B cell (primary cell): ENCODE data around the gene ERC2. TPM values are rescaled to one million over a fixed set of nuclear protein-coding genes. Genes with fewer than 3 reads are reported as not detected.

ENCODE experiments used
- ATAC-seq: fragments of 200-7000 bp; cut with Tn5 transposase; one replicate; pipeline ENCODE4 v1.10.0; 2021; ENCODE audit warnings: low read depth, mild to moderate bottlenecking, moderate number of reproducible peaks, moderate library complexity
- CTCF ChIA-PET: fragments of 350-600 bp; sonication (Branson Sonifier 250); formaldehyde crosslinking; loops from one replicate; lab custom pipeline; 2021; ENCODE audit warnings: antibody characterized with exemption, inconsistent platforms; lab: Charles Lee
- POLR2A ChIA-PET: fragments of 350-600 bp; sonication (Branson Sonifier 250); formaldehyde crosslinking; loops from one replicate; lab custom pipeline; 2021; ENCODE audit warnings: antibody characterized with exemption; lab: Charles Lee
- DNase-seq: peaks from one replicate; pipeline ENCODE4 v3.0.0; 2013
- H2AFZ ChIP-seq: 2 replicates; pipeline ENCODE4 v1.6.1; 2012; ENCODE audit warnings: mild to moderate bottlenecking, low read depth, low read length; ENCODE audit not compliant: insufficient read depth, poor library complexity, severe bottlenecking
- H3K27ac ChIP-seq, 2 donors: 1 replicate in 1 of 2; 2 replicates in 1 of 2; pipeline ENCODE4 v1.5.1; 2012 to 2013; ENCODE audit warnings: low read length in 2 of 2, mild to moderate bottlenecking in 2 of 2, moderate library complexity in 1 of 2
- H3K27me3 ChIP-seq, 4 experiments: fragments of 200-600 bp in 1 of 4; sonication (generic) in 1 of 4; replicated peaks in 1 of 4; 1 replicate in 2 of 4; 2 replicates in 2 of 4; pipeline versions ENCODE4 v1.6.1 to v1.7.0; 2013 to 2016; ENCODE audit warnings: low read length in 3 of 4, mild to moderate bottlenecking in 2 of 4, mixed read lengths in 1 of 4, moderate library complexity in 1 of 4; ENCODE audit not compliant: insufficient read depth in 4 of 4, control insufficient read depth in 3 of 4; ENCODE audit errors: control extremely low read depth in 1 of 4
- H3K36me3 ChIP-seq, 2 experiments: replicated peaks in 1 of 2; 1 replicate in 1 of 2; 2 replicates in 1 of 2; pipeline versions ENCODE4 v1.6.1 to v1.7.1; 2013; ENCODE audit warnings: low read length in 1 of 2; ENCODE audit not compliant: insufficient read depth in 2 of 2, control insufficient read depth in 1 of 2; ENCODE audit errors: control extremely low read depth in 1 of 2, extremely low read depth in 1 of 2
- H3K4me1 ChIP-seq, 2 donors: fragments of 200-600 bp in 1 of 2; sonication (generic) in 1 of 2; 1 replicate in 1 of 2; 2 replicates in 1 of 2; pipeline versions ENCODE4 v1.5.1 to v1.6.1; 2013 to 2017; ENCODE audit warnings: low read length in 2 of 2; ENCODE audit not compliant: control insufficient read depth in 2 of 2, insufficient read depth in 2 of 2
- H3K4me2 ChIP-seq: replicated peaks from 2 replicates; pipeline ENCODE3; 2012; ENCODE audit warnings: mild to moderate bottlenecking, low read depth, low read length; ENCODE audit not compliant: poor library complexity, severe bottlenecking
- H3K4me3 ChIP-seq, 5 experiments: fragments of 200-600 bp in 1 of 5; sonication (generic) in 1 of 5; 1 replicate in 3 of 5; 2 replicates in 2 of 5; pipeline versions ENCODE4 v1.5.1 to v1.7.0; 2011 to 2016; ENCODE audit warnings: low read length in 4 of 5, mild to moderate bottlenecking in 4 of 5, low read depth in 2 of 5, control low read depth in 1 of 5, moderate library complexity in 1 of 5; ENCODE audit not compliant: insufficient read depth in 1 of 5; ENCODE audit errors: control extremely low read depth in 1 of 5, extremely low read depth in 1 of 5
- H3K79me2 ChIP-seq: fragments of 200-600 bp; sonication (generic); one replicate; pipeline ENCODE4 v1.6.0; 2016; ENCODE audit warnings: low read length; ENCODE audit not compliant: control insufficient read depth, insufficient read depth
- H3K9ac ChIP-seq: fragments of 200-600 bp; sonication (generic); 2 replicates; pipeline ENCODE4 v1.6.1; 2017; ENCODE audit warnings: mild to moderate bottlenecking, low read length, moderate library complexity
- H3K9me3 ChIP-seq, 3 donors: one replicate each; pipeline versions ENCODE4 v1.6.1 to v1.7.1; 2013; ENCODE audit warnings: low read length in 2 of 3; ENCODE audit not compliant: control insufficient read depth in 2 of 3, insufficient read depth in 1 of 3; ENCODE audit errors: control extremely low read depth in 1 of 3
- H4K20me1 ChIP-seq: 2 replicates; pipeline ENCODE4 v1.6.0; 2012; ENCODE audit warnings: mild to moderate bottlenecking, low read length; ENCODE audit not compliant: insufficient read depth, control insufficient read depth, poor library complexity, severe bottlenecking
- H3K27ac Mint-ChIP-seq: one replicate; pipeline ENCODE4 v1.8.0; 2021; ENCODE audit warnings: mixed read lengths
- H3K27me3 Mint-ChIP-seq: one replicate; pipeline ENCODE4 v1.8.0; 2021; ENCODE audit warnings: mixed read lengths
- H3K4me1 Mint-ChIP-seq: one replicate; pipeline ENCODE4 v1.8.0; 2021; ENCODE audit warnings: mixed read lengths
- H3K4me3 Mint-ChIP-seq: one replicate; pipeline ENCODE4 v1.8.0; 2021; ENCODE audit warnings: mixed read lengths
- H3K9me3 Mint-ChIP-seq: one replicate; pipeline ENCODE4 v1.8.0; 2022; ENCODE audit warnings: mixed read lengths; ENCODE audit not compliant: insufficient read depth
- EZH2 ChIP-seq: IDR thresholded peaks from 2 replicates; pipeline ENCODE4 v1.6.1; 2012; ENCODE audit warnings: borderline replicate concordance, low read depth, mild to moderate bottlenecking, moderate library complexity, low read length; ENCODE audit not compliant: insufficient read depth, poor library complexity, severe bottlenecking
- WGBS: methylation state at CpG from one replicate; pipeline ENCODE4 v1.1.5; 2013; ENCODE audit warnings: missing lambda C conversion rate; ENCODE audit not compliant: insufficient coverage; 5-methylcytosine and 5-hydroxymethylcytosine counted together
- intact Hi-C: fragments of 100-400 bp; cut with micrococcal nuclease; formaldehyde crosslinking; loops from one replicate; pipeline ENCODE4 v1.10.0; 2022
- polyA plus RNA-seq: library from polyadenylated mRNA; depleted of rRNA; stranded (reverse); fragments of >200 nt; gene quantifications from 2 replicates; pipeline ENCODE4 v1.2.3, GENCODE V29; 2012
- total RNA-seq, 2 donors: library from RNA; stranded (reverse); fragments of 120-200 nt in 1 of 2; gene quantifications; 1 replicate in 1 of 2; 2 replicates in 1 of 2; pipeline versions ENCODE4 v1.2.3 to v1.2.4, GENCODE V29; 2013 to 2022
- TF ChIP-seq, protein P1 (sequence below): fragments of 200-600 bp; IDR thresholded peaks from one replicate; pipeline ENCODE4 v1.8.0; 2022; ENCODE audit warnings: antibody characterized with exemption, mild to moderate bottlenecking

The ERC2 gene
- total and polyA plus RNA-seq, 2 donors (not counting 1 experiment from before 2014, with no cell fraction given): not detected

- Histone ChIP-seq H4K20me1 (no peaks in the 10 kb centered on the region), H3K4me3 (no peak overlapping the region), H3K4me1 (peaks cover 3 to 7% of the 10 kb centered on the region in 2 donors), H3K9ac (no peak overlapping the region), H3K27me3 (peaks cover 0 to 60% (median 22%) of the 10 kb centered on the region in 4 experiments), H3K27ac (no peak overlapping the region), H3K79me2 (no peaks in the 10 kb centered on the region), H2AFZ (no peak overlapping the region), H3K4me2 (no peak overlapping the region), H3K36me3 (no peaks in the 10 kb centered on the region), H3K9me3 (peaks cover 0 to 23% (median 0%) of the 10 kb centered on the region in 3 donors)
- H3K27me3 Mint-ChIP-seq: peaks cover 70% of the 10 kb centered on the region
- ATAC-seq (no peak), DNase-seq (no peak)
- ChIA-PET CTCF (no interaction called here), POLR2A (no interaction called here)
- TF ChIP-seq EZH2: no peak
- TF ChIP-seq, protein P1, sequence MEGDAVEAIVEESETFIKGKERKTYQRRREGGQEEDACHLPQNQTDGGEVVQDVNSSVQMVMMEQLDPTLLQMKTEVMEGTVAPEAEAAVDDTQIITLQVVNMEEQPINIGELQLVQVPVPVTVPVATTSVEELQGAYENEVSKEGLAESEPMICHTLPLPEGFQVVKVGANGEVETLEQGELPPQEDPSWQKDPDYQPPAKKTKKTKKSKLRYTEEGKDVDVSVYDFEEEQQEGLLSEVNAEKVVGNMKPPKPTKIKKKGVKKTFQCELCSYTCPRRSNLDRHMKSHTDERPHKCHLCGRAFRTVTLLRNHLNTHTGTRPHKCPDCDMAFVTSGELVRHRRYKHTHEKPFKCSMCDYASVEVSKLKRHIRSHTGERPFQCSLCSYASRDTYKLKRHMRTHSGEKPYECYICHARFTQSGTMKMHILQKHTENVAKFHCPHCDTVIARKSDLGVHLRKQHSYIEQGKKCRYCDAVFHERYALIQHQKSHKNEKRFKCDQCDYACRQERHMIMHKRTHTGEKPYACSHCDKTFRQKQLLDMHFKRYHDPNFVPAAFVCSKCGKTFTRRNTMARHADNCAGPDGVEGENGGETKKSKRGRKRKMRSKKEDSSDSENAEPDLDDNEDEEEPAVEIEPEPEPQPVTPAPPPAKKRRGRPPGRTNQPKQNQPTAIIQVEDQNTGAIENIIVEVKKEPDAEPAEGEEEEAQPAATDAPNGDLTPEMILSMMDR: no peak
- intact Hi-C loops: no loop called here
- no peaks in the 10 kb centered on the region for H3K9me3 Mint-ChIP-seq
- no peak overlapping the region for H3K27ac Mint-ChIP-seq
- H3K4me3 Mint-ChIP-seq: no peak overlapping the region
- H3K4me1 Mint-ChIP-seq: peaks cover 15% of the 10 kb centered on the region
- WGBS: 4% methylated on average over 31 of the region's 42 CpGs
Measured at GRCh38 chr3:55480911-55481743, 987.1 kb downstream of the ERC2 start.
